ENCODE data around the gene ABCC4. TPM values are rescaled to one million over a fixed set of nuclear protein-coding genes. Genes with fewer than 3 reads are reported as not detected.

ABCC4 gene
- polyA plus RNA-seq, 3 donors = 1.0 to 2.4 (median 1.5) TPM

DNA sequence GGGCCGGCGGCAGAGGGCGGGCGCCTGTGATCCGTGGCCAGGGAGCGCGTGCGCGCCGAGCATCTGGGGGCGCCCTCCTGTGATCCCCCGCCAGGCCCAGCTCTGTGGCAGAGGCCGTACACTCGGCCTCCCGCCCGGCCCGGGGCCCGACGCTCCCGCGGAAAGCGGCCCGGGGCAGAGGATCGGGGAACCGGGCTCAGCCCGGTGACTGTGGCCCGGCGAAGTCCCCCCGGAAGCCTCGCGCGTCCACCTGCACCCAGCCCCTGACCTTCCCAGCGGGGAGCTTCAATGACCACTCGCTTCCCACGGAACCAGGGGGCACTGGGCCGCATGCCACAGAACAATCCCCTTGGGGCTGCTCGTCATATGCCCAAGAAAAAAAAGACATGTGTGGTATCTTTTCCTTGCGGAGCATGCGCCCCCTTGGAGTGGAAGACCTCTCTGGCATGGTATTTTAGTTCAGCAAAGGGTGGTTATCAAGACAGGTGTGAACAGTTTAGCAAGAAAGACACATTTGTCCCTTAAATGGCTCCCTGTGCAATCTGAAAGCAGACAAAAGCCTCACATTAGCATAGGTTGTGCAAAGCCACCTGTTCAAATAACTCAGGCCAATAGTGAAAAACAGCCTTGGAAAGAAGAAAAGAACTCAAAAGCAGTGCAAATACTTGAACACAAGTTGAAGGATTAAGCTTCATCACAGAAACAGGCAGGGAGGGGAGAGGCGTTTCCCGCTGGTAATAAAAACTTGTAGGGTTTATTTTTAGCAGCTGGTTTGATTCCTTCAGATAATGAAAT lies 298.0 kb downstream of the ABCC4 start:
- H3K27ac ChIP-seq (ENCODE audit: low read depth, low read length) = no peak overlapping the region
- WGBS, 3 donors = 7 to 11% (median 7%) methylated on average over 29 to 41 of the region's 41 CpGs

- 90 to 94% (median 91%) methylated on average over 8 of the region's 8 CpGs for WGBS, 3 donors
- H3K27ac ChIP-seq (ENCODE audit: low read depth, low read length) = no peak overlapping the region
Measured at GRCh38 chr13:95002126-95002525, 299.1 kb downstream of the ABCC4 start.

GRCh38 chr13:94999871-95000270 lies 301.4 kb downstream of the ABCC4 start:
- whole genome bisulfite sequencing, 3 donors = 37 to 91% (median 58%) methylated on average over 2 of the region's 2 CpGs
- no peak overlapping the region for H3K27ac ChIP-seq (ENCODE audit: low read depth, low read length)

- H3K27ac ChIP-seq (ENCODE audit: low read depth, low read length) = no peak overlapping the region
Measured at GRCh38 chr13:94997126-94997525, 304.1 kb downstream of the ABCC4 start.

DNA sequence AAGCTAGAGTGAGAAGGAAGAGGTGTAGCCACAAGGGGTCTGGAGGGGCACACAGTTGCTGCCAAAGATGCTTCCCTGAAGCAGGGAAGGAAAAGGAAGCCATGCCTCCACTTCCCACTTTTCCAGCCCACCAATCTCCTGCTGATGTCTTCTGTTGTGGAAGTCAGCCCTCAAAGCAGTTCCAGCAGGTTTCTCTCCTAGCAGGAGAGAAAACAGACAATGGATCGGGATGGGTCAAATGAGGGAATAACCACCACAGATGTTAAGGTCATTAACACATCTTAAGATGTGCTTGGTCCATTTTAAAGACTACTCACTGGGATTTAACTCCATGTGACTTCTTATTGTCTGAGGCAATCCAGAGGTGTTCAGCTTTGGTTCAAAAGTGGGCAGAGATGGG lies 304.8 kb downstream of the ABCC4 start:
- 71 to 90% (median 80%) methylated on average over 1 of the region's 1 CpG for WGBS, 3 donors
- H3K27ac ChIP-seq (ENCODE audit: low read depth, low read length) = no peak overlapping the region

GRCh38 chr13:94994506-94994905 lies 306.7 kb downstream of the ABCC4 start:
- 63 to 89% (median 69%) methylated on average over 3 of the region's 3 CpGs for WGBS, 3 donors

DNA sequence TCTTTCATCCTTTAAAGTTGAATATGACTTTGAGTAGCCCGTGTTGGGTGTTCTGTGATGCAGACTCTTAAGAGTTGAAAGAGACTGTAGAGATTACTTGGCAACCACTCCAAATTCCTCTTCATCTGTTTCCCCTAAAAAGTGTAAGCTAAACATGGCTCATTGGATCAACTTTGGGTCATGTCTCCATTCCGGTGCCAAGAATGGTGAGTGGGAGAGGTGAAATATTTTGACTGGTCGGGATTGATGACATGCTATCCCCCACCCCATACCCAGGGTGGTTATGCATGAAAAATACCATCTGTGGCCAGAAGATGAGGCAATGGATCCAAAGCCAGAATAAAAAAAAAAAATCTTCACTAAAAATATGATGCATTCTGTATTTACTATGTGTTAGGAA lies 307.6 kb downstream of the ABCC4 start:
- 54 to 67% (median 59%) methylated on average over 3 of the region's 3 CpGs for WGBS, 3 donors
- H3K27ac ChIP-seq (ENCODE audit: low read depth, low read length) = no peak overlapping the region

More at GRCh38 chr13:94994506-94994905, 306.7 kb downstream of the ABCC4 start:
- no peak overlapping the region for H3K27ac ChIP-seq (ENCODE audit: low read depth, low read length)

DNA sequence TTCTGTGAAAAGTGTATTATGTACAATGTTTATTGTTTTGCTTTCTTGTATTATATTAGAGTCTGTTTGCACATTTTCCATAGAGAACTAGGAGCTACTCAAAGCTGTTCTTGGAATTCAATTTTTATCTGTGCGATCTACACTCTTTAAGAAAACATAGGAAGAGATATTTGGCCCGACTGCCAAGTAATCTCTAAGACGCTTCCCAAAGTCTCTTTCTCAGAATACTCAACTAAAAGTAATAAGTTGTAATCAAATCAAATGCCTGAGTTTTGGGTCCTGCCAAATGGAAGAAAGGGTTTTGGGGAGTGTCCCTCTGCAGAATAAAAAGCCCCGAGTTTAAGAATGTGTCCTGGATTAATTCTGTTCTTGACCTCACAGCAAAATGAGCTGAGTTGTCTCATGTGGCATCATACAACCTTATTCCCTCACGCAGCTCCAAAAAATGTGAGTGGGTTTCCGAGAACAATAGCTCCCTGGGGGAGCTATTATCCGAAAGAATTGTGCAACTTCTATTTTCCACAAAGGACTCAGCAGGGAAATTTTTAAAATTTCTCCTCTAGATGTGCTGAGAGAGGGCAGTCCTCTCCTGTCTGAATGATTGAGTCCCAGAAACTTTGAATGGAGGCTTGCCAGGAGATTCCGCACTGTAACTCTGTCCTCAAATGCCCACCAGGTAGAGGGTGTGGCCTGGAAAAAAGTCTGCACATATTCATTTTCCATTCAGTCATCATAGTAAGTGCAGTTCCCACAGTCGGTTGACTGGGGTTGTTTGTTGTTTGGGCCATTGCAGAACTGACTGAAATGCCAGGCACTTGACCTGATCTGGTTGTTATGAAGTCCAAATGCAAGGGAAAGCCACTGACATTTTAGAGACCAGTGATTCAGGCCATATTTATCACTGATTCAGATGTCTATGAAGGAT lies 309.0 kb downstream of the ABCC4 start:
- no peak overlapping the region for H3K27ac ChIP-seq (ENCODE audit: low read depth, low read length)
- WGBS, 3 donors = 50 to 65% (median 63%) methylated on average over 9 of the region's 9 CpGs

- WGBS, 3 donors = 72 to 79% (median 78%) methylated on average over 3 of the region's 3 CpGs
Measured at GRCh38 chr13:94988654-94989053, 312.6 kb downstream of the ABCC4 start.

DNA sequence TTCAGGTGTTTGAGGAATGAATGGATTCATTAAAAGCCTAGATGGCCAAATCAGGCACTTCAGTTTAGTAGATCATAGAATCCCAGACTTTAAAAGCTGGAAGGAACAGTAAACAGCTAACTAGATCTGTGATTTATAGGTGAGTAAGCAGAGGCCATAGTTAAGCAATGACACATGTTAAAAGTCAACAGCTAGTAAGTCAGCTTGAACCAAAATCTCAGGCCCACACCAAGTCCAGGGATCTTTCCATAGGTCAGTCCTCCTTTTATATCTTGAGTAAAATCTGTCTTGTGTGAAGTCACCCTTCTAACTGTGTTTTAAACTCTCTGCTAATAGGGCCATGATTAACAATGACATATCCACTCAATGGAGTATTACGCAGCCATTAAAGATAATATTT lies 313.4 kb downstream of the ABCC4 start:
- 91 to 94% (median 92%) methylated on average over 1 of the region's 1 CpG for WGBS, 3 donors
- H3K27ac ChIP-seq (ENCODE audit: low read depth, low read length) = no peak overlapping the region

More at GRCh38 chr13:94988654-94989053, 312.6 kb downstream of the ABCC4 start:
- H3K27ac ChIP-seq (ENCODE audit: low read depth, low read length) = no peak overlapping the region

GRCh38 chr13:94987081-94987480 lies 314.2 kb downstream of the ABCC4 start:
- no peak overlapping the region for H3K27ac ChIP-seq (ENCODE audit: low read depth, low read length)
- WGBS, 3 donors = 69 to 89% (median 85%) methylated on average over 5 of the region's 5 CpGs

DNA sequence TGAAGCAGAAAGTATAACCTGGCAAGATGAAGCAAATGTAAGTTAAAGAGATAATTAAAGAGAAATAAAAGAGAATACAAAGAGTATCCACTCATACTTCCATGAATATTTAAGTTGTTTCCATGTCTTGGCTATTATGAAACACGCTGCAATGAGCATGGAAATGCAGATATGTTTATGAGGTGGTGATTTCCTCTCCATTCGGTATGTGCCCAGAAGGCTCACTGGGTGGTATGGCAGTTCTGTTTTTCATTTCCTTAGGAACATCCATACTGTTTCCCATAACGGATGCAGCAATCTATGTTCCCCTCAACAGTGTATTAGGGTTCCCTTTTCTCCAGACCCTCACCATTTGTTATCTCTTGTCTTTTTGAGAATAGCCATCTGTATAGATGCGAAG lies 316.3 kb downstream of the ABCC4 start:
- no peak overlapping the region for H3K27ac ChIP-seq (ENCODE audit: low read depth, low read length)
- WGBS, 3 donors = 77 to 90% (median 77%) methylated on average over 4 of the region's 4 CpGs

DNA sequence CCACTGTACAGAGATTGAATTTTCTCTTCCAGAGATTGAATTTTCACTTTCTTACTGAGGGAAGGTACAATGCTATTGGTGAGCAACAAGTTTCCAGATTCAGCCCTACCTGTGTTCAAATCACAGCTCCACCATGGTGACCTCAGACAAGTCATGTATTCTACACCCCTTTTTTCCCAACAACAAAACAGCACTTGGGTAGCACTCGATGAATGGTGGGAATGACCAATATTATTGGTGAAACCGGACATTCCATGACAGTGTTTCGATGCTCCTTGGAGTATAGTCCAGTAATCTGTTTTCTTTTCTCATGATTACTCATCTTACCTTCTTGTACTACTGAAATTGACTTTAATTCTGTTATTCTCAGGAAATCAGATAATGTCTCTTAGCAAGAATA lies 322.7 kb downstream of the ABCC4 start:
- H3K27ac ChIP-seq (ENCODE audit: low read depth, low read length) = no peak overlapping the region
- 82 to 96% (median 91%) methylated on average over 3 of the region's 3 CpGs for WGBS, 3 donors

GRCh38 chr13:94974015-94974951 lies 327.0 kb downstream of the ABCC4 start:
- 73 to 74% (median 73%) methylated on average over 7 of the region's 7 CpGs for WGBS, 3 donors
- H3K27ac ChIP-seq (ENCODE audit: low read depth, low read length) = no peak overlapping the region

DNA sequence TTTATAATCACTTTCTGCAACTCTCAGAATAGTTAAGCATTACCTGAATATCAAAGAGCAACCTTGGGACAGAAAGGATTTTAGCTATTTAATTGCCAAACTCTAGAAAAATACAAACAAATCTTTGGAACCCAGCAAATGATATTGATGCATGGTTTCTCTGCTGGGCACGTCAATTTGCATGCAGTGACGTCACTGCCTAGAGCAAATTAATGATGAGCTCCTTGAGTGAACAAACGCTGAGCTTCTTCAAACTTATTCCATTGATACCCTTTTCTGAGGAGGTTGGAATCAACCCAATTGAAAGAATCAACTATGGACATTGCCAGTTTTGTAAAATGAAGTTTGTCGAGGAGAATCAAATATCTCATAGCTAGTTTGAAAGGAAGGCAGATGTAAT lies 329.0 kb downstream of the ABCC4 start:
- H3K27ac ChIP-seq (ENCODE audit: low read depth, low read length) = no peak overlapping the region
- 50 to 73% (median 62%) methylated on average over 4 of the region's 4 CpGs for WGBS, 3 donors

All from adipose tissue (tissue), 3 donors.